Cardiac muscle cell (in vitro differentiated cells and primary cell): Measurements from ENCODE around the gene FTO. TPM values are rescaled to one million over a fixed set of nuclear protein-coding genes. Genes with fewer than 3 reads are reported as not detected.
A peak's percentile ranks its signal among the peaks of the same experiment; 100 is the strongest.

Experiments
- DNase-seq, 2 donors: peaks; one replicate each; pipeline versions ENCODE4 v3.0.0 to v3.0.0-alpha.2; 2010 to 2017; ENCODE audit warnings: low read depth in 1 of 2, low spot score in 1 of 2
- H3K27ac ChIP-seq: fragments of 200-600 bp; sonication (generic); 2 replicates; pipeline ENCODE4 v1.5.1; 2016
- H3K27me3 ChIP-seq: fragments of 200-600 bp; sonication (generic); 2 replicates; pipeline ENCODE4 v1.6.0; 2016; ENCODE audit warnings: control low read depth
- H3K36me3 ChIP-seq: fragments of 200-600 bp; sonication (generic); 2 replicates; pipeline ENCODE4 v1.5.1; 2016; ENCODE audit warnings: control low read depth
- H3K4me1 ChIP-seq: fragments of 200-600 bp; sonication (generic); 2 replicates; pipeline ENCODE4 v1.8.1; 2017; ENCODE audit warnings: low read depth, mild to moderate bottlenecking, mixed run types
- H3K4me3 ChIP-seq: fragments of 200-600 bp; sonication (generic); 2 replicates; pipeline ENCODE4 v1.5.1; 2016; ENCODE audit warnings: mild to moderate bottlenecking
- H3K9me3 ChIP-seq: fragments of 200-600 bp; sonication (generic); 2 replicates; pipeline ENCODE4 v1.5.1; 2017; ENCODE audit warnings: low read depth, mild to moderate bottlenecking, control low read depth
- CTCF ChIP-seq: IDR thresholded peaks from 2 replicates; pipeline ENCODE4 v1.5.1; 2012; ENCODE audit warnings: low read depth, mild to moderate bottlenecking, low read length
- polyA plus RNA-seq: library from polyadenylated mRNA; unstranded; fragments of >200 nt; fragmentation: Nextera tagmentation; extraction: Ambion mirVana; gene quantifications from 2 replicates; pipeline ENCODE4 v1.2.1, GENCODE V29; 2016
- total RNA-seq: library from RNA; depleted of rRNA; stranded (reverse); fragments of >200 nt; gene quantifications from 2 replicates; pipeline ENCODE4 v1.2.3, GENCODE V29; 2016

Gene FTO
- total and polyA plus RNA-seq, 2 experiments from 2014 or later, result 77.7 to 93.8 TPM

GRCh38 chr16:53715023-53715384, 11.0 kb downstream of the FTO start:
- no peak for TF ChIP-seq CTCF
- no peak overlapping the region for H3K4me3 ChIP-seq

GRCh38 chr16:53717577-53717976, 13.6 kb downstream of the FTO start:
- no peak overlapping the region for H3K27ac ChIP-seq
- TF ChIP-seq CTCF, result no peak
- H3K4me1 ChIP-seq, result peaks cover 13% of the 10 kb centered on the region
- H3K4me3 ChIP-seq, result no peak overlapping the region
- H3K9me3 ChIP-seq, result no peaks in the 10 kb centered on the region
- H3K27me3 ChIP-seq, result no peaks in the 10 kb centered on the region
- no peak for DNase-seq
- H3K36me3 ChIP-seq, result no peaks in the 10 kb centered on the region

More at GRCh38 chr16:53715023-53715384, 11.0 kb downstream of the FTO start:
- Histone ChIP-seq H3K36me3 (no peaks in the 10 kb centered on the region), H3K9me3 (no peaks in the 10 kb centered on the region), H3K27ac (no peak overlapping the region), H3K4me1 (peaks cover 23% of the 10 kb centered on the region), H3K27me3 (no peaks in the 10 kb centered on the region)
- DNase-seq, result no peak

GRCh38 chr16:53721017-53721416, 17.1 kb downstream of the FTO start:
- H3K36me3 ChIP-seq, result no peaks in the 10 kb centered on the region
- no peak overlapping the region for H3K4me3 ChIP-seq
- no peak for TF ChIP-seq CTCF
- no peak overlapping the region for H3K27ac ChIP-seq
- H3K4me1 ChIP-seq, result peaks cover 11% of the 10 kb centered on the region
- no peak for DNase-seq
- no peaks in the 10 kb centered on the region for H3K27me3 ChIP-seq
- no peaks in the 10 kb centered on the region for H3K9me3 ChIP-seq

DNA sequence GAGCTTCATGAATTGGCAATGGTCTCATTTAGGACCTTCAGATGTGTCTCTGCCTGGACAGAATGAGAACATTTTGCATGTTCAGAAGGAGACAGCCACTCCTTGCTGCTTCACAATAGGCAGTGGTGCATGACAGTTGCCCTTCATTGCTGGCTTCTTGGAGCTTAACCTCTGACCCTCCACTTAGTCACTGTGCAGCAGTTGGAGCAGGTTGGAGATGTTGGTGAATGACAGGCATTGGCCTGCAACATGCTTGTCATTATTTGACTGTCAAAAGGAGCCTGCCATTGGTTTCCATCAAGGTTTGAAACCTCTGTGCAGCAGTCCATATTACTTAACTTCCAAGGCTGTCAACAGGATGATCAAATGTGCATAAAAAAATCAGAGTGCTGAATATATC, 22.7 kb downstream of the FTO start:
- DNase-seq, result peak in 1 of 2 donors; percentile 34
- H3K36me3 ChIP-seq, result no peaks in the 10 kb centered on the region
- H3K27ac ChIP-seq, result peak overlapping the region; percentile 65
- no peak overlapping the region for H3K4me3 ChIP-seq
- no peaks in the 10 kb centered on the region for H3K27me3 ChIP-seq
- peaks cover 29% of the 10 kb centered on the region for H3K4me1 ChIP-seq
- H3K9me3 ChIP-seq, result no peaks in the 10 kb centered on the region
- no peak for TF ChIP-seq CTCF

DNA sequence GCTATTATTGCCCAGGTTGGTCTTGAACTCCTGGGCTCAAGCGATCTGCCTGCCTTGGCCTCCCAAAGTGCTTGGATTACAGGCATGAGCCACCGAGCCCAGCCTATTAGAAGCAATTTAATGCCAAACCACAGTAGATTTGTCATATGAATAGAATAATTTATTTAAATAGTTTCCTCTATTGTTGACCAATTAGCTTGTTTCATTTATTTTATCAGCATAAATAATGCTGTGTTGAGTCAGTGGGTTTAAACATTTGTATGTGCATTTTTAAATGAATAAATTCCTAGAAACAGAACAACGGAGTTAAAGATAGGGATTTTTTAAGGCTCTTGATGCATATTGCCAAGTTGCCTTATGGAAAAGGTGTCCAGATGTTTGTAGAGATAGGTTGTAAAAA, 26.7 kb downstream of the FTO start:
- Histone ChIP-seq H3K4me1 (peaks cover 35% of the 10 kb centered on the region), H3K27me3 (no peaks in the 10 kb centered on the region), H3K4me3 (no peak overlapping the region), H3K27ac (no peak overlapping the region), H3K9me3 (no peaks in the 10 kb centered on the region), H3K36me3 (no peaks in the 10 kb centered on the region)
- no peak for TF ChIP-seq CTCF
- DNase-seq, result no peak
